B cell (primary cell): ENCODE results near the gene STMN1. TPM values are rescaled to one million over a fixed set of nuclear protein-coding genes. Genes with fewer than 3 reads are reported as not detected.

Experiments used
- ATAC-seq: fragments of 200-7000 bp; cut with Tn5 transposase; one replicate; pipeline ENCODE4 v1.10.0; 2021; ENCODE audit warnings: low read depth, mild to moderate bottlenecking, moderate number of reproducible peaks, moderate library complexity
- CTCF ChIA-PET: fragments of 350-600 bp; sonication (Branson Sonifier 250); formaldehyde crosslinking; loops from one replicate; lab custom pipeline; 2021; ENCODE audit warnings: antibody characterized with exemption, inconsistent platforms; lab: Charles Lee
- POLR2A ChIA-PET: fragments of 350-600 bp; sonication (Branson Sonifier 250); formaldehyde crosslinking; loops from one replicate; lab custom pipeline; 2021; ENCODE audit warnings: antibody characterized with exemption; lab: Charles Lee
- DNase-seq: peaks from one replicate; pipeline ENCODE4 v3.0.0; 2013
- H2AFZ ChIP-seq: 2 replicates; pipeline ENCODE4 v1.6.1; 2012; ENCODE audit warnings: mild to moderate bottlenecking, low read depth, low read length; ENCODE audit not compliant: insufficient read depth, poor library complexity, severe bottlenecking
- H3K27ac ChIP-seq, 2 donors: 1 replicate in 1 of 2; 2 replicates in 1 of 2; pipeline ENCODE4 v1.5.1; 2012 to 2013; ENCODE audit warnings: low read length in 2 of 2, mild to moderate bottlenecking in 2 of 2, moderate library complexity in 1 of 2
- H3K27me3 ChIP-seq, 4 experiments: fragments of 200-600 bp in 1 of 4; sonication (generic) in 1 of 4; replicated peaks in 1 of 4; 1 replicate in 2 of 4; 2 replicates in 2 of 4; pipeline versions ENCODE4 v1.6.1 to v1.7.0; 2013 to 2016; ENCODE audit warnings: low read length in 3 of 4, mild to moderate bottlenecking in 2 of 4, mixed read lengths in 1 of 4, moderate library complexity in 1 of 4; ENCODE audit not compliant: insufficient read depth in 4 of 4, control insufficient read depth in 3 of 4; ENCODE audit errors: control extremely low read depth in 1 of 4
- H3K36me3 ChIP-seq, 2 experiments: replicated peaks in 1 of 2; 1 replicate in 1 of 2; 2 replicates in 1 of 2; pipeline versions ENCODE4 v1.6.1 to v1.7.1; 2013; ENCODE audit warnings: low read length in 1 of 2; ENCODE audit not compliant: insufficient read depth in 2 of 2, control insufficient read depth in 1 of 2; ENCODE audit errors: control extremely low read depth in 1 of 2, extremely low read depth in 1 of 2
- H3K4me1 ChIP-seq, 2 donors: fragments of 200-600 bp in 1 of 2; sonication (generic) in 1 of 2; 1 replicate in 1 of 2; 2 replicates in 1 of 2; pipeline versions ENCODE4 v1.5.1 to v1.6.1; 2013 to 2017; ENCODE audit warnings: low read length in 2 of 2; ENCODE audit not compliant: control insufficient read depth in 2 of 2, insufficient read depth in 2 of 2
- H3K4me2 ChIP-seq: replicated peaks from 2 replicates; pipeline ENCODE3; 2012; ENCODE audit warnings: mild to moderate bottlenecking, low read depth, low read length; ENCODE audit not compliant: poor library complexity, severe bottlenecking
- H3K4me3 ChIP-seq, 5 experiments: fragments of 200-600 bp in 1 of 5; sonication (generic) in 1 of 5; 1 replicate in 3 of 5; 2 replicates in 2 of 5; pipeline versions ENCODE4 v1.5.1 to v1.7.0; 2011 to 2016; ENCODE audit warnings: low read length in 4 of 5, mild to moderate bottlenecking in 4 of 5, low read depth in 2 of 5, control low read depth in 1 of 5, moderate library complexity in 1 of 5; ENCODE audit not compliant: insufficient read depth in 1 of 5; ENCODE audit errors: control extremely low read depth in 1 of 5, extremely low read depth in 1 of 5
- H3K79me2 ChIP-seq: fragments of 200-600 bp; sonication (generic); one replicate; pipeline ENCODE4 v1.6.0; 2016; ENCODE audit warnings: low read length; ENCODE audit not compliant: control insufficient read depth, insufficient read depth
- H3K9ac ChIP-seq: fragments of 200-600 bp; sonication (generic); 2 replicates; pipeline ENCODE4 v1.6.1; 2017; ENCODE audit warnings: mild to moderate bottlenecking, low read length, moderate library complexity
- H3K9me3 ChIP-seq, 3 donors: one replicate each; pipeline versions ENCODE4 v1.6.1 to v1.7.1; 2013; ENCODE audit warnings: low read length in 2 of 3; ENCODE audit not compliant: control insufficient read depth in 2 of 3, insufficient read depth in 1 of 3; ENCODE audit errors: control extremely low read depth in 1 of 3
- H4K20me1 ChIP-seq: 2 replicates; pipeline ENCODE4 v1.6.0; 2012; ENCODE audit warnings: mild to moderate bottlenecking, low read length; ENCODE audit not compliant: insufficient read depth, control insufficient read depth, poor library complexity, severe bottlenecking
- H3K27ac Mint-ChIP-seq: one replicate; pipeline ENCODE4 v1.8.0; 2021; ENCODE audit warnings: mixed read lengths
- H3K27me3 Mint-ChIP-seq: one replicate; pipeline ENCODE4 v1.8.0; 2021; ENCODE audit warnings: mixed read lengths
- H3K4me1 Mint-ChIP-seq: one replicate; pipeline ENCODE4 v1.8.0; 2021; ENCODE audit warnings: mixed read lengths
- H3K4me3 Mint-ChIP-seq: one replicate; pipeline ENCODE4 v1.8.0; 2021; ENCODE audit warnings: mixed read lengths
- H3K9me3 Mint-ChIP-seq: one replicate; pipeline ENCODE4 v1.8.0; 2022; ENCODE audit warnings: mixed read lengths; ENCODE audit not compliant: insufficient read depth
- EZH2 ChIP-seq: IDR thresholded peaks from 2 replicates; pipeline ENCODE4 v1.6.1; 2012; ENCODE audit warnings: borderline replicate concordance, low read depth, mild to moderate bottlenecking, moderate library complexity, low read length; ENCODE audit not compliant: insufficient read depth, poor library complexity, severe bottlenecking
- WGBS: methylation state at CpG from one replicate; pipeline ENCODE4 v1.1.5; 2013; ENCODE audit warnings: missing lambda C conversion rate; ENCODE audit not compliant: insufficient coverage; 5-methylcytosine and 5-hydroxymethylcytosine counted together
- intact Hi-C: fragments of 100-400 bp; cut with micrococcal nuclease; formaldehyde crosslinking; loops from one replicate; pipeline ENCODE4 v1.10.0; 2022
- polyA plus RNA-seq: library from polyadenylated mRNA; depleted of rRNA; stranded (reverse); fragments of >200 nt; gene quantifications from 2 replicates; pipeline ENCODE4 v1.2.3, GENCODE V29; 2012
- total RNA-seq, 2 donors: library from RNA; stranded (reverse); fragments of 120-200 nt in 1 of 2; gene quantifications; 1 replicate in 1 of 2; 2 replicates in 1 of 2; pipeline versions ENCODE4 v1.2.3 to v1.2.4, GENCODE V29; 2013 to 2022
- TF ChIP-seq, protein P1 (sequence below): fragments of 200-600 bp; IDR thresholded peaks from one replicate; pipeline ENCODE4 v1.8.0; 2022; ENCODE audit warnings: antibody characterized with exemption, mild to moderate bottlenecking

STMN1 gene
- total and polyA plus RNA-seq, 2 donors (not counting 1 experiment from before 2014, with no cell fraction given), result 9.9 to 48.0 TPM

DNA sequence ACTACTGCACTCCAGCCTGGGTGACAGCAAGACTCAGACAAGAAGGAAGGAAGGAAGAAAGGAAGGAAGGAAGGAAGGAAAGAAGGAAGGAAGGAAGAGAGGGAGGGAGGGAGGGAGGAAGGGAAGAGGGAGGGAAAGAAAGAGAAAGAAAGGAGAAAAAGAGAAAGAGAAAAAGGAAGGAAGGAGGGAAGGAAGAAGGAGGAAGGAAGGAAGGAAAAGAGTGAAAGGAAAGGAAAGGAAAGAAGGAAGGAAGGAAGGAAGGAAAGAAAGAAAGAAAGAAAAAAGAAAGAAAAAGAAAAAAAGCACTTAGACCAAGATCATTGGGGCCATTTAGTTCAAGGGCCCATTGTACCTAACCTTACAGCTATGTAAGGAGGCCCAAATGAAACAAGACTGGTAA is 49.3 kb upstream of the STMN1 start:
- Histone ChIP-seq H3K9me3 (peaks cover 0 to 12% (median 3%) of the 10 kb centered on the region in 3 donors), H4K20me1 (no peaks in the 10 kb centered on the region), H3K4me1 (no peaks in the 10 kb centered on the region), H3K36me3 (peaks cover 0 to 18% of the 10 kb centered on the region in 2 experiments), H2AFZ (no peak overlapping the region), H3K27ac (no peak overlapping the region), H3K4me2 (no peak overlapping the region), H3K79me2 (no peaks in the 10 kb centered on the region), H3K27me3 (no peaks in the 10 kb centered on the region), H3K4me3 (no peak overlapping the region), H3K9ac (no peak overlapping the region)
- H3K27me3 Mint-ChIP-seq, result no peaks in the 10 kb centered on the region
- intact Hi-C loops, result no loop called here
- TF ChIP-seq EZH2, result no peak
- TF ChIP-seq, protein P1, sequence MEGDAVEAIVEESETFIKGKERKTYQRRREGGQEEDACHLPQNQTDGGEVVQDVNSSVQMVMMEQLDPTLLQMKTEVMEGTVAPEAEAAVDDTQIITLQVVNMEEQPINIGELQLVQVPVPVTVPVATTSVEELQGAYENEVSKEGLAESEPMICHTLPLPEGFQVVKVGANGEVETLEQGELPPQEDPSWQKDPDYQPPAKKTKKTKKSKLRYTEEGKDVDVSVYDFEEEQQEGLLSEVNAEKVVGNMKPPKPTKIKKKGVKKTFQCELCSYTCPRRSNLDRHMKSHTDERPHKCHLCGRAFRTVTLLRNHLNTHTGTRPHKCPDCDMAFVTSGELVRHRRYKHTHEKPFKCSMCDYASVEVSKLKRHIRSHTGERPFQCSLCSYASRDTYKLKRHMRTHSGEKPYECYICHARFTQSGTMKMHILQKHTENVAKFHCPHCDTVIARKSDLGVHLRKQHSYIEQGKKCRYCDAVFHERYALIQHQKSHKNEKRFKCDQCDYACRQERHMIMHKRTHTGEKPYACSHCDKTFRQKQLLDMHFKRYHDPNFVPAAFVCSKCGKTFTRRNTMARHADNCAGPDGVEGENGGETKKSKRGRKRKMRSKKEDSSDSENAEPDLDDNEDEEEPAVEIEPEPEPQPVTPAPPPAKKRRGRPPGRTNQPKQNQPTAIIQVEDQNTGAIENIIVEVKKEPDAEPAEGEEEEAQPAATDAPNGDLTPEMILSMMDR, result no peak
- ATAC-seq (no peak), DNase-seq (no peak)
- ChIA-PET CTCF (interaction anchor here (0.6 kb wide), 1 partner anchor 17 kb away, joined by 4 read pairs; no protein-coding TSS in a partner anchor), POLR2A (interaction anchor here (0.6 kb wide), 1 partner anchor 1952 kb away, joined by 3 read pairs; no protein-coding TSS in a partner anchor)
- no peak overlapping the region for H3K27ac Mint-ChIP-seq
- H3K4me1 Mint-ChIP-seq, result no peaks in the 10 kb centered on the region
- H3K4me3 Mint-ChIP-seq, result no peak overlapping the region
- H3K9me3 Mint-ChIP-seq, result no peaks in the 10 kb centered on the region

DNA sequence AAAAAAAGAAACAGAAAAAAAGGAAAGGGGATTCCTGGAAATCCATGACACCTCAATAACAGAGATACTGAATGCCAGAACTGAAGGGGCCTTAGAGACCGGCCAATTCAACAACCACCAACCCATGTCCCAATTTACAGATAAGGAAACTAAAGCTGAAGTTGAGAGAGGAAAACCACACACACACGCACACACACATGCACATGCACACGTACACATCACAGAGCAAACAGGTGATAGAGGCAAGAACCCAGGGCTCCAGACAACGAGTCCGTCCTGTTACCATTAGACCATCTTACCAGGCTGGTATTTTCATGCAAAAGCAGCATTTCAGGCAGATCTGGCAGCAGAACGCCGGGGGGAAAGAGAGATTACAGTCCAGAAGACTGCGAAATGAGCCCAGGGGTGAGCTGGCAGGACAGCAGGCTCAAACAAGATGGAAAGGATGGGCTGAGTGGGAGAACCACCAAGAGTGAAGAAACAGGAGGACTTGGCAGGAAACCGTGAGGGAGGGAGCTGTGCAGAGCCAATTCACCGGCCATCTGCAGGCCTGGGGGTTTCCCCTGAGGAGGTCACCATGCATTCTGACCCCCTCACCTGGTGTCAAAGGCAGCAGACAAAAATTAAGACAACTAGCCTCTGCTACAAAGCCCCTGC is 48.2 kb upstream of the STMN1 start:
- H3K27ac Mint-ChIP-seq, result no peak overlapping the region
- POLR2A ChIA-PET, result no interaction called here
- intact Hi-C loops, result no loop called here

More for the DNA sequence above, 48.2 kb upstream of the STMN1 start:
- no peaks in the 10 kb centered on the region for H3K27me3 ChIP-seq
- ATAC-seq (no peak), DNase-seq (no peak)
- Mint-ChIP-seq H3K27me3 (no peaks in the 10 kb centered on the region), H3K9me3 (no peaks in the 10 kb centered on the region), H3K4me3 (no peak overlapping the region), H3K4me1 (no peaks in the 10 kb centered on the region)
- no peak overlapping the region for H3K27ac ChIP-seq
- peaks cover 0 to 11% of the 10 kb centered on the region in 2 experiments for H3K36me3 ChIP-seq
- H3K79me2 ChIP-seq, result no peaks in the 10 kb centered on the region
- H4K20me1 ChIP-seq, result no peaks in the 10 kb centered on the region
- CTCF ChIA-PET, result no interaction called here
- 71% methylated on average over 8 of the region's 10 CpGs for WGBS
- H3K4me2 ChIP-seq, result no peak overlapping the region
- no peak overlapping the region for H2AFZ ChIP-seq
- no peaks in the 10 kb centered on the region for H3K4me1 ChIP-seq
- peaks cover 0 to 12% (median 3%) of the 10 kb centered on the region in 3 donors for H3K9me3 ChIP-seq
- no peak overlapping the region for H3K9ac ChIP-seq
- no peak overlapping the region for H3K4me3 ChIP-seq
- TF ChIP-seq, protein P1, result no peak
- TF ChIP-seq EZH2, result no peak
